Mucosa of rectum (tissue), 2 donors: ENCODE data around the gene SMARCC1.

Experiments used
- H3K27ac ChIP-seq, 2 donors: one replicate each; pipeline ENCODE4 v1.7.0; 2013; ENCODE audit warnings: inconsistent platforms in 2 of 2, low read depth in 2 of 2, low read length in 2 of 2
- H3K27me3 ChIP-seq, 2 donors: one replicate each; pipeline ENCODE4 v1.7.0; 2013; ENCODE audit warnings: low read length in 2 of 2; ENCODE audit not compliant: control insufficient read depth in 2 of 2, insufficient read depth in 2 of 2
- H3K36me3 ChIP-seq, 2 donors: one replicate each; pipeline ENCODE4 v1.7.0; 2013; ENCODE audit warnings: low read length in 2 of 2; ENCODE audit not compliant: control insufficient read depth in 2 of 2, insufficient read depth in 2 of 2
- H3K4me1 ChIP-seq, 2 donors: one replicate each; pipeline ENCODE4 v1.7.0; 2013; ENCODE audit warnings: low read length in 2 of 2, mild to moderate bottlenecking in 1 of 2; ENCODE audit not compliant: control insufficient read depth in 2 of 2, insufficient read depth in 2 of 2
- H3K4me3 ChIP-seq, 2 donors: one replicate each; pipeline ENCODE4 v1.7.0; 2013; ENCODE audit warnings: low read length in 2 of 2
- H3K9ac ChIP-seq, 2 donors: one replicate each; pipeline ENCODE4 v1.7.0; 2013; ENCODE audit warnings: low read length in 2 of 2, low read depth in 1 of 2, mild to moderate bottlenecking in 1 of 2
- H3K9me3 ChIP-seq, 2 donors: one replicate each; pipeline ENCODE4 v1.7.0; 2013; ENCODE audit warnings: low read length in 2 of 2; ENCODE audit not compliant: control insufficient read depth in 2 of 2
- donor health status: healthy.
- donor health status: Normal muscosa, but diverticular disease.

Gene SMARCC1

GRCh38 chr3:47712398-47712797 is 69.3 kb downstream of the SMARCC1 start:
- Histone ChIP-seq H3K27me3 (no peaks in the 10 kb centered on the region), H3K4me1 (no peaks in the 10 kb centered on the region), H3K9ac (no peak overlapping the region), H3K9me3 (no peaks in the 10 kb centered on the region), H3K36me3 (peaks cover 28 to 43% of the 10 kb centered on the region in 2 donors), H3K27ac (no peak overlapping the region), H3K4me3 (no peak overlapping the region)

GRCh38 chr3:47711596-47711995 is 70.1 kb downstream of the SMARCC1 start:
- peaks cover 29 to 44% of the 10 kb centered on the region in 2 donors for H3K36me3 ChIP-seq
- H3K27me3 ChIP-seq, result no peaks in the 10 kb centered on the region

DNA sequence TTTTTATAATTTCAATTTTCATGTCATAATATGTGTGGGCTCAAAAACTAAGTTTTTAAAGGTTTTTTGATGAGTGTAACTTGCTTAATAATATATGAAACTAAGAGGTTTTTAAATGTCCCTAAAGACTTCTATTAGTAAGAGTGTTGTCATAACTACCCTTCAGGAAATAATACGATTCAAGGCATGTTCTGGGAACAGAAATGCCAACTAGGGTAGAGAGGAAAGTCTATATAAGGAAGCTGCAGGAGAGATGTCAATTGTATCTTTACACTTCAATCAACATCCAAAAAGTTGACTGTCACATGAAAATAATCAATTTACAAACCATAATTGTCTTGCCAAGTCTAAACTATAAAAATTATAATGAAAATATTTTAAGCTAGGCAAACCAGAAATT is 76.3 kb downstream of the SMARCC1 start:
- Histone ChIP-seq H3K36me3 (peaks cover 41 to 47% of the 10 kb centered on the region in 2 donors), H3K27ac (no peak overlapping the region), H3K9ac (no peak overlapping the region), H3K9me3 (no peaks in the 10 kb centered on the region), H3K4me1 (peaks cover 0 to 5% of the 10 kb centered on the region in 2 donors), H3K4me3 (no peak overlapping the region), H3K27me3 (no peaks in the 10 kb centered on the region)

More at GRCh38 chr3:47711596-47711995, 70.1 kb downstream of the SMARCC1 start:
- H3K4me3 ChIP-seq, result no peak overlapping the region
- no peak overlapping the region for H3K9ac ChIP-seq
- H3K9me3 ChIP-seq, result no peaks in the 10 kb centered on the region
- H3K27ac ChIP-seq, result no peak overlapping the region
- H3K4me1 ChIP-seq, result no peaks in the 10 kb centered on the region

DNA sequence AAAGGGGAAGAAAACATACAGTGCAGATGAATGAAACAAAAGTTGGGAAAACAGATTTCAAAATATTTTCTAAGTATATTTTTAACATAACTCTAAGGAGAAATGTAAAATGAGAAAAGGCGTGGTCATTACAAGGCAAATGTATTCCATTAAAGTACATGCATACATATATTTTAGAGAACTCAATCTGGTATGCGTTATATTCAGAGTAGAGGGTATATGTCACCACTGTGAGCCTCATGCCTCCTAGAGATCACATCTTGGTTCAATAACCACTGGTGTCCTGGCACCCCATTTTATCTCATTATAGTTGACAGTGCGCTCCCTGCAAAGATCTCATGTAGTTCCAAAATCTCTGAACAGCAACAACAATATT is 77.5 kb downstream of the SMARCC1 start:
- H3K4me3 ChIP-seq, result no peak overlapping the region
- H3K9me3 ChIP-seq, result no peaks in the 10 kb centered on the region
- peaks cover 41 to 42% of the 10 kb centered on the region in 2 donors for H3K36me3 ChIP-seq
- peaks cover 0 to 5% of the 10 kb centered on the region in 2 donors for H3K4me1 ChIP-seq
- H3K27ac ChIP-seq, result no peak overlapping the region
- H3K9ac ChIP-seq, result no peak overlapping the region
- H3K27me3 ChIP-seq, result no peaks in the 10 kb centered on the region

DNA sequence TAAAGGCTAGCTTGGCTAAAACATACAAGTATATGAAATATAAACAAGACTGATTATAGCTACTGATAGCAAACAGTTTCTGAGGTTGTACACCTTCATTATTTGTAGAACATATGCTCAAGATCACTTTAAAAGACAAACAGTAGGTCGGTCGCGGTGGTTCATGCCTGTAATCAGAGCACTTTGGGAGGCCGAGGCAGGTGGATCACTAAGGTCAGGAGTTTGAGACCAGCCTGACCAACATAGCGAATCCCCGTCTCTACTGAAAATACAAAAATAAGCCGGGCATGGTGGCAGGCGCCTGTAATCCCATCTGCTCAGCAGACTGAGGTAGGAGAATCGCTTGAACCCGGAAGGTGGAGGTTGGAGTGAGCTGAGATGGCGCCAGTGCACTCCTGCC is 80.3 kb downstream of the SMARCC1 start:
- Histone ChIP-seq H3K9me3 (no peaks in the 10 kb centered on the region), H3K27ac (no peak overlapping the region), H3K4me1 (peaks cover 0 to 5% of the 10 kb centered on the region in 2 donors), H3K4me3 (no peak overlapping the region), H3K9ac (no peak overlapping the region), H3K27me3 (no peaks in the 10 kb centered on the region), H3K36me3 (peaks cover 27 to 28% of the 10 kb centered on the region in 2 donors)

DNA sequence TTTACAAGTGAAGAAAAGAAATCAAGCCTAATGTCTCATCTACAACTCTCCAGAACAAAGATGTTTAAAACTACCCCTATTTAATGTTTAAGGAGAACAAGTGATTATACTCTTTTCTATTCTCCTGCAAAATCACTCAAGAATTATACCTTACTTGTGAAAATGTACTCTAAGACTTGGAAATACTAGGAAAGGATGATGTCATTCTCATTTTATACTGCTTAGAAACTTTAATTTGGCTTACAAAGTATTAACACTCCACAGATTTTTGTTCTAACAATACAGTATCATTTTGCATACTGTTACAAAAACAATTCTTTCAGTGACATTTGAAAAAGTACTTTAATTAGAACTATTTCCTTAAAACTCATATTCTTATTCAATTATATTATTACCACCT is 89.5 kb downstream of the SMARCC1 start:
- Histone ChIP-seq H3K36me3 (peaks cover 44 to 46% of the 10 kb centered on the region in 2 donors), H3K4me3 (no peak overlapping the region), H3K9ac (no peak overlapping the region), H3K27ac (no peak overlapping the region), H3K4me1 (no peaks in the 10 kb centered on the region), H3K9me3 (no peaks in the 10 kb centered on the region), H3K27me3 (no peaks in the 10 kb centered on the region)

DNA sequence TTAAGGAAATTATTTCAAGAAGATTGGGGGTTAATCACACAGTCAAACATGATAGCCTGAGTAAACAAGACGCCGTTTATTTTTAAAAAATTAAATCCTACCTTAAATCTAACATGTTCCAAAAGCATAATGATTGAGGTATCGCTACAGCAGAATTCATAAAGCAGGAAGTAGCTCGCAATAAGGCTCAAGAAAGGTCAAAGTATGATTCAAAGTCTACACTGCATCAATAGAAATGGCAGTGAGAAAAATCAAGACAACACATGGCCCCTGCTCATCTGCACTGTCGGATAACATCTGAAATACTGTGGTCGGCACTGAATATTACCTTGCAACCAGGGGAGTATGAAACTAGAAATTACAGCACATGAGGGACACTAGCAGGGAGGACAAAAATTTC is 93.2 kb downstream of the SMARCC1 start:
- Histone ChIP-seq H3K9ac (no peak overlapping the region), H3K27me3 (no peaks in the 10 kb centered on the region), H3K4me1 (no peaks in the 10 kb centered on the region), H3K4me3 (no peak overlapping the region), H3K36me3 (peaks cover 40 to 55% of the 10 kb centered on the region in 2 donors), H3K27ac (no peak overlapping the region), H3K9me3 (no peaks in the 10 kb centered on the region)

- Histone ChIP-seq H3K4me1 (no peaks in the 10 kb centered on the region), H3K36me3 (peaks cover 28 to 46% of the 10 kb centered on the region in 2 donors), H3K27ac (no peak overlapping the region), H3K27me3 (no peaks in the 10 kb centered on the region), H3K4me3 (no peak overlapping the region), H3K9me3 (no peaks in the 10 kb centered on the region), H3K9ac (no peak overlapping the region)
Observed at GRCh38 chr3:47685037-47685436, 96.7 kb downstream of the SMARCC1 start.

DNA sequence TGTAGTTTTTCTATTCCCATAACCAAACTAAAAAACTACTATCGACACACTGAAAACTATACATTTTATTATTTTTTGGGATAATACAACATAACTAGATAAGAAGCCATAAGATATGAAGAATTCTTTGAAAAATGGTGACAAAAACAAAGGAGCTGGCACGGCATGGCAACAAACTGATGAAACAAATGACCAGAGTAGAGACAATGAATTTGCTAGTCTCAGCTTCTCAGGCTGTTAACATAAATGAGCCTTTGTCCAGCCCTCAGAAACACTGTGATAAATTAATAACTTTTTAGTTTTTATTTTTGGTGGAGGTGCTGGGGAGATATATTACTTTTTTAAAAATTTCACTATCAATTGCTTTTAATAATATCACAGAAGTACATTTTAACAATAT is 100.7 kb downstream of the SMARCC1 start:
- Histone ChIP-seq H3K36me3 (peaks cover 26 to 49% of the 10 kb centered on the region in 2 donors), H3K4me3 (no peak overlapping the region), H3K27ac (no peak overlapping the region)

GRCh38 chr3:47678446-47679338 is 103.0 kb downstream of the SMARCC1 start:
- Histone ChIP-seq H3K36me3 (peaks cover 28 to 53% of the 10 kb centered on the region in 2 donors), H3K4me1 (no peaks in the 10 kb centered on the region), H3K9me3 (no peaks in the 10 kb centered on the region), H3K4me3 (no peak overlapping the region), H3K9ac (no peak overlapping the region), H3K27me3 (no peaks in the 10 kb centered on the region), H3K27ac (no peak overlapping the region)

More for the DNA sequence above, 100.7 kb downstream of the SMARCC1 start:
- H3K9me3 ChIP-seq, result no peaks in the 10 kb centered on the region
- H3K27me3 ChIP-seq, result no peaks in the 10 kb centered on the region
- H3K9ac ChIP-seq, result no peak overlapping the region
- H3K4me1 ChIP-seq, result no peaks in the 10 kb centered on the region
